Lower lobe of right lung (tissue), 2 donors: ENCODE measurements around the gene TNP1. TPM values are rescaled to one million over a fixed set of nuclear protein-coding genes. Genes with fewer than 3 reads are reported as not detected.

Experiments
- ATAC-seq, 2 donors: fragments of 200-7000 bp; cut with Tn5 transposase; one replicate each; pipeline ENCODE4 v1.9.1; 2020 to 2022; ENCODE audit warnings: mild to moderate bottlenecking in 2 of 2, moderate library complexity in 2 of 2
- DNase-seq: peaks from one replicate; pipeline ENCODE4 v3.0.0-alpha.2; 2020
- H3K27ac ChIP-seq: fragments of 200-600 bp; one replicate; pipeline ENCODE4 v1.8.0; 2022
- H3K27me3 ChIP-seq: fragments of 200-600 bp; one replicate; pipeline ENCODE4 v1.8.0; 2022; ENCODE audit warnings: low read depth
- H3K36me3 ChIP-seq: fragments of 200-600 bp; one replicate; pipeline ENCODE4 v1.8.0; 2022; ENCODE audit warnings: mild to moderate bottlenecking
- H3K4me1 ChIP-seq: fragments of 200-600 bp; one replicate; pipeline ENCODE4 v1.8.0; 2022
- H3K4me3 ChIP-seq: fragments of 200-600 bp; one replicate; pipeline ENCODE4 v1.8.0; 2022; ENCODE audit warnings: mild to moderate bottlenecking
- H3K9me3 ChIP-seq: fragments of 200-600 bp; one replicate; pipeline ENCODE4 v1.8.0; 2022
- intact Hi-C: fragments of 100-400 bp; cut with DNase I; formaldehyde crosslinking; loops from one replicate; pipeline ENCODE4 v1.11.0; 2022
- total RNA-seq: library from RNA; stranded (reverse); fragmentation: NEBNext Ultra II Directional; extraction: Animal tissue kit (Norgen Biotek cat#: 25700); gene quantifications from one replicate; pipeline ENCODE4 v1.2.1, GENCODE V29; 2021
- TF ChIP-seq, protein P1 (sequence below): fragments of 200-600 bp; IDR thresholded peaks from one replicate; pipeline ENCODE4 v1.8.0; 2022; ENCODE audit warnings: antibody characterized with exemption, mild to moderate bottlenecking
- donor health status: DM: no; HTN: yes; CAD: no; lungs with severe emphysema.

TNP1 gene
- total RNA-seq, 1 donor from 2014 or later = not detected

DNA sequence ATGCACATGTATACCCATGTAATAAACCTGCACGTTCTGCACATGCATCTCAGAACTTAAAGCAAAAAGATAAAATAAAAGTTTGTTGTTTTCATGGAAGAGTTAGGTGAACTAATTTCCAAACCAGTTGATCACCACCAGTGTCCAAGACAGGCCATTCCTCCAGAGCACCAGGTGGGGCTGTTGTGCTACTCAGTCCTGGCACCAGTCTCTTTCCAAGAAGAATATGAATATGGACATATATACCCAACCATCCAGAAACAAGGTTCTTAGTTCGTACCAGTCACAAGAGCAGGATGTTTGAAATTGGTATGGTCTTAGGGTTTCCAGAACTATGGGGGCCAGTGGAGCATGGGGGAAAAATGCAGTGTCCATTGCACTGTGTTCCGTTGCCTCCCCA lies 17.2 kb upstream of the TNP1 start:
- intact Hi-C loops = no loop called here
- no peak overlapping the region for H3K4me3 ChIP-seq
- no peaks in the 10 kb centered on the region for H3K36me3 ChIP-seq
- no peaks in the 10 kb centered on the region for H3K4me1 ChIP-seq
- H3K9me3 ChIP-seq = no peaks in the 10 kb centered on the region
- TF ChIP-seq, protein P1, sequence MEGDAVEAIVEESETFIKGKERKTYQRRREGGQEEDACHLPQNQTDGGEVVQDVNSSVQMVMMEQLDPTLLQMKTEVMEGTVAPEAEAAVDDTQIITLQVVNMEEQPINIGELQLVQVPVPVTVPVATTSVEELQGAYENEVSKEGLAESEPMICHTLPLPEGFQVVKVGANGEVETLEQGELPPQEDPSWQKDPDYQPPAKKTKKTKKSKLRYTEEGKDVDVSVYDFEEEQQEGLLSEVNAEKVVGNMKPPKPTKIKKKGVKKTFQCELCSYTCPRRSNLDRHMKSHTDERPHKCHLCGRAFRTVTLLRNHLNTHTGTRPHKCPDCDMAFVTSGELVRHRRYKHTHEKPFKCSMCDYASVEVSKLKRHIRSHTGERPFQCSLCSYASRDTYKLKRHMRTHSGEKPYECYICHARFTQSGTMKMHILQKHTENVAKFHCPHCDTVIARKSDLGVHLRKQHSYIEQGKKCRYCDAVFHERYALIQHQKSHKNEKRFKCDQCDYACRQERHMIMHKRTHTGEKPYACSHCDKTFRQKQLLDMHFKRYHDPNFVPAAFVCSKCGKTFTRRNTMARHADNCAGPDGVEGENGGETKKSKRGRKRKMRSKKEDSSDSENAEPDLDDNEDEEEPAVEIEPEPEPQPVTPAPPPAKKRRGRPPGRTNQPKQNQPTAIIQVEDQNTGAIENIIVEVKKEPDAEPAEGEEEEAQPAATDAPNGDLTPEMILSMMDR = no peak
- no peaks in the 10 kb centered on the region for H3K27me3 ChIP-seq
- no peak for DNase-seq
- no peak for ATAC-seq
- no peak overlapping the region for H3K27ac ChIP-seq

DNA sequence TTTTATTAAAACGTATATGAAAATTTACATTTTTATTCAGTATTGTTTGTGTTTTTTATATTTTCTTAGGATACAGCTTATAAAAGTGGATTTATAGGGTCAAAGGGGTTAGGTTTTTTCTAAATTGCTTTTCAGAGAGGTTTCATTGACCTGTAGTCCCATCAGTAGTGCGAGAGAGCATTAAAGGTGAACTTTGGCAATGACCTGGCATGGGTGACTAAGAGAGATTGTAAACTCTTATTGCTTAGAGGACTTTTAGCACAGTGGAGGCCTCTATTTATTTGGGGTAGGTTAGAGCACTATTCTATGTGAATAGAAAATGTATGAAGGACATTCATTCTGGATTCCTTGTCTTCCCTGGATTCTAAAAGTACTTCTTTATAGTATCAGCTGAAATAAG lies 16.0 kb upstream of the TNP1 start:
- intact Hi-C loops = no loop called here
- no peak overlapping the region for H3K27ac ChIP-seq
- TF ChIP-seq, protein P1 = no peak
- DNase-seq = no peak
- no peak for ATAC-seq
- no peaks in the 10 kb centered on the region for H3K4me1 ChIP-seq
- H3K36me3 ChIP-seq = no peaks in the 10 kb centered on the region
- H3K27me3 ChIP-seq = no peaks in the 10 kb centered on the region
- H3K9me3 ChIP-seq = no peaks in the 10 kb centered on the region
- no peak overlapping the region for H3K4me3 ChIP-seq

DNA sequence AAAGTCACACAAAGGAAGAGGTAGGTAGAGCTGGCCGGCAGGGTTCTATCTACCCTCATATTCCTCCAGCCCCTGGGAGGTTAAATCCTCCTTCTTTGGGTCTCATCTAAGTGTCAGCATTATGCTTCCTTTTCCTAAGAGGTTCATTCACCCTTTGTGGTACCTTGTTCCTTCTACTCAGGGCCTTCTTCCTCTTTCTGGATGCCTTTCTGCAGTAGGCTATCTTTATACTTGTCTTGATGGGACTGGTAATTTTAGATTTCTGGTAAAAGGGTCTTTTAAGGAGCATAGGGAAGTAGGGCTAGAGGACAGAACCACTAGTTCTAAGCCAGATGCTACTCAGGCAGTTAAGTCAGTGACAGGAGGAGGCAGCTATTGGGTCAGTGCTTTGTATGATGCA lies 13.7 kb upstream of the TNP1 start:
- ATAC-seq (no peak), DNase-seq (no peak)
- TF ChIP-seq, protein P1 = no peak
- Histone ChIP-seq H3K27ac (no peak overlapping the region), H3K4me1 (no peaks in the 10 kb centered on the region), H3K4me3 (no peak overlapping the region), H3K27me3 (no peaks in the 10 kb centered on the region), H3K9me3 (no peaks in the 10 kb centered on the region), H3K36me3 (no peaks in the 10 kb centered on the region)
- intact Hi-C loops = no loop called here

DNA sequence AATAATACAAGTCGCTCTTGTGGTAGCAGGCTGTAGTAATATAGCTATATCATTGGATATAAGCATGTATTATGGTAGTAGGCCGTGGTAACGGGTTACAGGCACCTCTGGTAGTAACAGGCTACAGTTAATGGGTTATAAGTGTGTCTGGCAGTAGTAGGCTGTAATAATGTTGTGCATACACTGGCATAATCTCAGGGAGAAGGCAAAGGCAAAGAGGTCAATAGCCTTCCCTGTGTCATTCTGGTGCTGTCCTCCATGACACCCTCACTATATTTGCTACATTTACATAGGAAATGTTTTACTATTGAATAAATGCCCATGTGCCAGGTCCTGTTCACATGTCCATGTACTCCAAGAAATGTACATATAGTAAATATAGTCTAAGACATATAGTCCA lies 12.8 kb upstream of the TNP1 start:
- intact Hi-C loops = no loop called here
- no peaks in the 10 kb centered on the region for H3K9me3 ChIP-seq
- H3K4me3 ChIP-seq = no peak overlapping the region
- no peaks in the 10 kb centered on the region for H3K4me1 ChIP-seq
- no peaks in the 10 kb centered on the region for H3K27me3 ChIP-seq
- no peak overlapping the region for H3K27ac ChIP-seq
- TF ChIP-seq, protein P1 = no peak
- no peak for ATAC-seq
- no peak for DNase-seq
- no peaks in the 10 kb centered on the region for H3K36me3 ChIP-seq

DNA sequence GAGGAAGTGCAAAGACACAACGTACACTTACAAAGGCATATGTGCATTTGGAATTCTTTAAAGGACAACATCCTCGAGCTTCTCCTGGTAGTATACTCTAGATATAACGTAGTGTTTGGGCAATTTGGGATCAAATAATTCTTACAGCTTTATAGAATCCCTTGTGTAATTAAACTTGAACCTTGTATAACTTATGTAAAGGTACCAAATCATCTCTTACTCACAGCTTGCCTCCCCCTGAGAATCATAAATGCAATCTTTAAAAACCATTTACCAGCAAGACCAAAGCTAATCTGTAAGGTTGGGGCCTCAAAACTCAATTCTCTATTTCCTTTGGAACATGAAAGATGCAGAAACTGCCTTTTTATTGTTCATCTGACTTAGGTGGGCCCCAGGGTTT lies 12.2 kb upstream of the TNP1 start:
- TF ChIP-seq, protein P1 = no peak
- H3K36me3 ChIP-seq = no peaks in the 10 kb centered on the region
- DNase-seq (no peak), ATAC-seq (no peak)
- no peaks in the 10 kb centered on the region for H3K4me1 ChIP-seq
- intact Hi-C loops = no loop called here
- H3K27me3 ChIP-seq = no peaks in the 10 kb centered on the region
- no peak overlapping the region for H3K4me3 ChIP-seq
- no peak overlapping the region for H3K27ac ChIP-seq
- no peaks in the 10 kb centered on the region for H3K9me3 ChIP-seq
